Stimulated activated CD8-positive, alpha-beta memory T cell treated with anti-CD3 and anti-CD28 coated beads, Interleukin-7, amount 100 ng/mL, for 1 hour (primary cell): Measurements from ENCODE around the gene RPS19BP1.
A peak's percentile ranks its signal among the peaks of the same experiment; 100 is the strongest.
"Not testable (repeated sequence)": the region's sequence is repeated elsewhere in the genome, so short reads cannot be mapped to it uniquely, and the experiment has no call there.

Experiments used
- DNase-seq, 2 donors: peaks; one replicate each; pipeline ENCODE4 v3.0.0-alpha.2; 2020; ENCODE audit warnings: low read depth in 2 of 2

RPS19BP1 gene

DNA sequence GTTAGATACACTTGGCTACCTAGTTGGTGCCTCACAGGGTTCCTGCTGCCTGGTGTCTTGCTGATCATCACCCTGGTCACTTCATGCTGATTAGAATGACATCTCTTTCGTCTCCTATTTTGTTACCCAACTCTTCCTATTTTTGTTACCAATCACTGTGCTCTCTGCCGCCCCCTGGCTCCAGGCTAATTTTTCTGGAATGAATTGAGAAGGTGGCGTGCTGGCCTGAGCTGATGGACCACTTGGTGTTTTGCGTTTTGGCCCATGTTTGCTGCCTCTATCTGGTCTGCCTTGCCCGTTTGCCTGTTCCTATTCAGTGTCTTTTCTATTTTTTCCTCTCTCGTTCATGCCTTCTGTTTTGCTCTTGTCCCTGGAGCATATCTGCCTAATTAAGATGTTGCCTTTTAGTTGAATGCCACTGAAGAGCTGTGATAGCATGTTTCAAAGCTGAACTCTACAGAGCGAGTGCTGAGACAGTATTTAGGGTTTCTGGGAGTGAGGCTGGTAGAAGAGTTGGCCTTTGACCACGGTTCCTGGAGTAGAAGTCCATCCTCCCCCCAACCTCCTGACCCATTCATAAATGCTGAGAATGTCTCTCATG lies 18.1 kb downstream of the RPS19BP1 start:
- no peak for DNase-seq

- DNase-seq, result no peak
Observed at GRCh38 chr22:39513791-39514190, 18.8 kb downstream of the RPS19BP1 start.

DNA sequence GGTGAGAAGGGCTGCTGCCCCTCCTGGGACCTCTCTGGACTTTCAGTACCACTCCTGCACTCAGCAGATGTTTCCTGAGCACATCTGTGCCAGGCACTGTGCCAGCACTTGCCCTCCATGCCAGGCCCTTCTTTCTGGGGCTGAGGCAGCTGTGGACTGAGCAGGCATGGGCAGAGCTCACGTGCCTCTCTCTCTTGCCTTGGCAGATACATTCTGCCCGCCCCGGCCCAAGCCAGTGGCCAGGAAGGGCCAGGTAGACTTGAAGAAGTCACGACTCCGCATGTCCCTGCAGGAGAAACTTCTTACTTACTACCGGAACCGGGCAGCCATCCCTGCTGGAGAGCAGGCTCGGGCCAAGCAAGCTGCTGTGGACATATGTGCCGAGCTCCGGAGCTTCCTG lies 20.5 kb downstream of the RPS19BP1 start:
- DNase-seq, result no peak

- no peak for DNase-seq
Observed at GRCh38 chr22:39511226-39511625, 21.3 kb downstream of the RPS19BP1 start.

GRCh38 chr22:39510529-39511149 lies 21.9 kb downstream of the RPS19BP1 start:
- DNase-seq, result no peak

- no peak for DNase-seq
Observed at GRCh38 chr22:39508393-39508792, 24.2 kb downstream of the RPS19BP1 start.

GRCh38 chr22:39507021-39507420 lies 25.5 kb downstream of the RPS19BP1 start:
- not testable (repeated sequence) for DNase-seq

DNA sequence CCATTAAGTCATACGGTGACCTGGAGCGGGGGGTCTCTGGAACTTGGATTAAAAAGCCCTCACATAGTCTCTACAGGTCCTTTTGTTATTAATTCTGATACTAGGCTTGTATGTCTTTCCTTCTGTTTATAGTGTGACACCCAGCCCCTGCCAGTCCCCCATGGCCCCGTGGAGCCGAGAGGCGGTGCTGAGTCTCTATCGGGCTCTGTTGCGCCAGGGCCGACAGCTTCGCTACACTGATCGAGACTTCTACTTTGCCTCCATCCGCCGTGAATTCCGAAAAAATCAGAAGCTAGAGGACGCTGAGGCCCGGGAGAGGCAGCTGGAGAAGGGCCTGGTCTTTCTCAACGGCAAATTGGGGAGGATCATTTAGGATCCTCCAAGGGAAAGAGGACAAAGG lies 28.5 kb downstream of the RPS19BP1 start:
- no peak for DNase-seq

GRCh38 chr22:39503630-39504029 lies 28.9 kb downstream of the RPS19BP1 start:
- DNase-seq, result no peak

GRCh38 chr22:39502789-39503409 lies 29.6 kb downstream of the RPS19BP1 start:
- no peak for DNase-seq

GRCh38 chr22:39502109-39502788 lies 30.3 kb downstream of the RPS19BP1 start, which contains the start of gene MIEF1:
MIEF1 (plus strand) TSS chr22:39502290; CDS start chr22:39511295, 9,005 bp downstream.
- DNase-seq, result peak; percentile 78 to 80

DNA sequence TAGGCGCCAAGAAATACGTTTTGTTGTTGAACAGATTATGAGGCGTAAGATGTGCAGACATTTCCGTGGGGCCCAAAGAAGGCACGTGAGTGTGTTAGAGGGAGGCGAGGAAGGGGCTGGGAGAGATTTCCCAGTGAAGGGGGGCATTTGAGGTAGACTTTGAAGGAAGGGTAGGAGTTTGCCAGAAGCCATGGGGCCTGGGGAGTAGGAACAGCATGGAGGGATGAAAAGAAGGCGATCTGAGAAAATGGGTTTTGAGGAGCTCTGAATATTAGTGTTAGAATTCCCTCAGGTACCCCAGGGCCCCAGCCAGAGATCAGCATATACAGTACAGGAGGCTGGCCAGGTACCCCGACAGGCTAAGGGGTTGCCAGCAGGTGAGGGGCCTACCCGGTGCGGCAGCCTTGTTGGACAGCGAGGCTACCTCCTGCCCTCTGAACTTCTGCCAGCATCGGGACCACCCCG lies 30.9 kb downstream of the RPS19BP1 start:
- DNase-seq, result no peak

DNA sequence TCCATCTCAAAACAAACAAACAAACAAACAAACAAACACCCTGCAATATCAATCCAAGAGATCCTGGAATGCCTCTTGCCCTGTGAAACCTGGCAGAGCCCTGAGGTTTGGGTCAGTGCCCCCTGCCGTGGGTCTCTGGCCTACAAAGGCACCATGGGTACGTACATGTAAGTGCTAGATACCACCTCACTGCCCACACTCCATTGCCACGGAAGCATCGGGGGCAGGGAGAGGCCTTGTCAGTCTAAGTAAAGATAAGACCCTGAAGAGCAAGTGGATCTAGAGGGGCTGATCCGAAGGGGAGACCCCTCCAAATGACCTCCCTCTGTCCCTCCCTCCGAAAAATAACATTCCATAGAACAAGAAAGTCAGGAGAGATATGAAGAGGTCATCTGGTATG lies 32.4 kb downstream of the RPS19BP1 start:
- DNase-seq, result no peak

DNA sequence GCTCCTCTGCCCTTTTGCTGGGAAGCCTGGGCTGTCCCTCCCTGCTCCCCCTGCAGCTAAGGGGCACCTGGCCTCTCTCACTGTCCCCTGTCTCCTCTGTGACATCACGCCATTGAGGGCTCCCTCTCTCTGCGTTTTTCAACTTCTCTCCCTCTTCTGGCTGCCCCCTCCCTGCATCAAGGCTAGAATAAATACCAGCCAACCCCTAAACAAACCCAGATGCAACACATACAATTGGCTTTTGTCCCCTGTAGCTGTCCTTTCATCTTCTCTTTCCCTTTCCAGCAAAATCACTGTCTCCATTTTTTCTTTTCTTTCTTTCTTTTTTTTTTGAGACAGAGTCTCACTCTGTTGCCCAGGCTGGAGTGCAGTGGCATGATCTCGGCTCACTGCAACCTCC lies 33.7 kb downstream of the RPS19BP1 start:
- DNase-seq, result no peak

DNA sequence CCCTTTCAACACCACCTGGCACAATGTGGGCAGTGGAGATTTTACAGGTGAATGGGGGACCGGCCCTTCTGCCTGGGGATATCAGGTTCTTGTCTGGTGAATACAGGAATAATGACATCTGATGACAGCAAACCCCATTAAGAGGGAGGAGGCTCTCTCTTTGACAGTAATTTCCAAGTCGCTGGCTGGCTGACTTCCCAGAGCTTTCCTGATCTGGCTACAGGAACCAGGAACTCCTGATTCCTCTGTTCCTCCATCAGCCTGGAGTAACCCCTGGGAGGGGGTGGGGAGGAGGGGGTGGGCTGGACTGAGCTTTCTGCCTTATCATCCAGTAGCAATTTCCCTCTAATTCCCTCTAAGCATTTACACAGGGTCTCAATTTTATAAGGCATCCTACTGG lies 34.2 kb downstream of the RPS19BP1 start:
- DNase-seq, result no peak

GRCh38 chr22:39497429-39497828 lies 35.1 kb downstream of the RPS19BP1 start:
- DNase-seq, result no peak

- no peak for DNase-seq
Observed at GRCh38 chr22:39496131-39496838, 36.3 kb downstream of the RPS19BP1 start.

DNA sequence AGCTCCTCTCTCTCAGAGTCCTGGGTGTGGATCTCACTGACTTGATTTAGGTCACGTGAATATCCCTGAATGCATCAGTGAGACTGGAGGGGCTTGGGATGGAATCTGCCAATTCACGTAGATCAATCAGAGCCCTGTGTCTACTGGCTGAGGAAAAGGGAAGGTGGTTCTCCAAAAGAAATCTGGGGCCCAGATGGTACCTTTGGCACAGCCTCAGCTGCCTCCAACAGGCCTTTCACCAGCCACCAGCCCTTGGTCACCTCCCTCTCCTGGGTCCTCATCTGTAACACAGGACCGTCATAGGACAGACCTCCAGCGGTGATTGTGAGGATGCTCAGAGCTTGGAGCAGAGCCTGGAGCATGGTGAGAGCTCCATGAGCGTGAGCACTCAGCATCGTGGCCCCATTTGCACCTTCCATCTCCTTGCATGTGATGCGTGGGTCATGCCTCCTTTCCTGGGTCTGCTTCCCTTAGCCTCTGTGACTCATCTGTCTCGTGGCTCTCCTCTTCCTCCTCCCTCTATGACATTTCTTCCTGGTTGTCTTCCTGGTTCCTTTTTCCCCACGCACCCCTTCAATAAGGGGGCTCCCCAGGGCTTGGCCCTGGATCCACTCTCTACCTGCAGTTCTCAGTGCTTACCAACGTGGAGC lies 38.0 kb downstream of the RPS19BP1 start:
- DNase-seq, result no peak

- DNase-seq, result no peak
Observed at GRCh38 chr22:39493759-39494158, 38.8 kb downstream of the RPS19BP1 start.

- DNase-seq, result no peak
Observed at GRCh38 chr22:39492186-39492585, 40.4 kb downstream of the RPS19BP1 start.

GRCh38 chr22:39491696-39492095 lies 40.9 kb downstream of the RPS19BP1 start:
- DNase-seq, result no peak
